ENCODE data around the gene ZNF747. TPM values are rescaled to one million over a fixed set of nuclear protein-coding genes. Genes with fewer than 3 reads are reported as not detected.

ZNF747 gene
- polyA plus RNA-seq = 10 to 100 TPM in 1 of 3 donors, 1 to 10 TPM in 2; 7.4 to 10.2 (median 8.3) TPM

DNA sequence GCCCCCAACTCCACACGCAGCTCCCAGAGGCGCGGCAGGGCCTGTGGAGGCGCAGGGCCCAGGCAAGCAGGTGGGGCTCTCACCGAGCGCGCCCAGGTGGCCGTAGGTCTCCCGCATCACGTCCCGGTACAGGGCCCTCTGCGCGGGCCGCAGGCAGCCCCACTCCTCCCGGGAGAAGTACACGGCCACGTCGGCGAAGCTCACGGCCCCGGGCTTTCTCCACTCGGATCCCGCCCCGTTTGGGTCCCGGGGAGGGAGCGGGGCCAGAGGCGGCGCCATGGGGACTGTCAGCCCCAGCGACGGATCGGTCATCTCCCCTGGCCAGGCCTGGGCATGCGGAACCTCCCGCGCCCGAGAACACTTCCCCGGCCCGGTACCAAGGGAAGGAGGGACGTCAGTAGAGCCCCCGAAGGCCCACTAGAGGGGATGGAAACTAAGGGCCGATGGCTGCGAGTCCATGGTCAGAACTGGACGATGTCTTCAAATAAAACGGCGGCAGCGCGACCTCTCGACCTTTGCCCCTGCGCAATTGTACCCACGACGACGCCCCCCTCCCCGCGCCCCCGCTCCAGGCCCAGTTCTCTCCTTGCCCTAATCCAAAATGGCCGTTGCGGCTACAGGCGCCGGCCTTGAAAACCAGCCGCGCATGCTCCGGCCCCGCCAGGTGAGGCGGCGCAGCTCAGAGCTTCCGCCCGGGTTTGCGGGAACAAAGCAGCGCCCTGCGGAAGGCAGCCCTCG lies at the start of gene ZNF747:
ZNF747 (minus strand) TSS at position 491 of the 738 bp plus-strand sequence; CDS start at position 312, 179 bp downstream.
- Mint-ChIP-seq H3K4me3 (peak within 1 kb of the TSS; percentile 91 to 98 (median 92)), H3K27ac (peak within 1 kb of the TSS; percentile 91 to 99 (median 97)), H3K36me3 (peaks cover 0 to 5% (median 4%) of the 10 kb centered on the region in 3 donors), H3K27me3 (ENCODE audit: low read depth in 3 of 3) (peaks cover 3 to 7% (median 4%) of the 10 kb centered on the region in 3 donors), H3K9me3 (no peaks in the 10 kb centered on the region), H3K4me1 (peaks cover 27 to 36% of the 10 kb centered on the region in 2 donors)
- peak; percentile 89 to 91 (median 90) for DNase-seq

DNA sequence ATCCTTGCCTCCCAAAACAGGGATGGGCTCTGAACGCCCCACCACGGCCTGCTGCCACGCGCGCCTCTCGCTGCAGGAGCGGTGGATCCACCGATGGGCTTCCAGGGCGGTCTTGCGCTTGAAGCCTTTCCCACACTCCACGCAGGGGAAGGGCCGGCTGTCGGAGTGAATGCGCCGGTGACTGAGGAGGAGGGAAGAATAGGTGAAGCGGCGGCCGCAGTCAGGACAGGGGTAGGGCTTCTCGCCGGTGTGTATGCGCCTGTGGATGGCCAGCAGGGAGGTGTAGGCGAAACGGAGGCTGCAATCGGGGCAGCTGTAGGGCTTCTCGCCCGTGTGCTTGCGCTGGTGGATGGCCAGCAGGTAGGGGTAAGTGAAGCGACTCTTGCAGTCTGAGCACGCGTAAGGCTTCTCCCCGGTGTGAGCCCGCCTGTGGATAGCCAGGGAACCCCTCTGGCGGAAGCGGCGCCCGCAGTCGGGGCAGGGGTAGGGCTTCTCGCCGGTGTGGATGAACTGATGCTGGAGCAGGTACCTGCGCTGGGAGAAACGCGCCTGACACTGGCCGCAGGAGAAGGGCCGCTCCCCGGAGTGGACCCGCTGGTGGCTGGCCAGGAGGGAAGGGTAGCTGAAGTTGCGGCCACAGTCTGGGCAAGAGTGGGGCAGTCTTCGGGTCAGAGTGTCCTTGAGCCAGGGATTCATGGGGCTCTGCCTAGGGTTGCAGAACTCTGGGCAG lies 48.1 kb upstream of the ZNF747 start:
- H3K4me1 Mint-ChIP-seq = peaks cover 19 to 24% of the 10 kb centered on the region in 2 donors

DNA sequence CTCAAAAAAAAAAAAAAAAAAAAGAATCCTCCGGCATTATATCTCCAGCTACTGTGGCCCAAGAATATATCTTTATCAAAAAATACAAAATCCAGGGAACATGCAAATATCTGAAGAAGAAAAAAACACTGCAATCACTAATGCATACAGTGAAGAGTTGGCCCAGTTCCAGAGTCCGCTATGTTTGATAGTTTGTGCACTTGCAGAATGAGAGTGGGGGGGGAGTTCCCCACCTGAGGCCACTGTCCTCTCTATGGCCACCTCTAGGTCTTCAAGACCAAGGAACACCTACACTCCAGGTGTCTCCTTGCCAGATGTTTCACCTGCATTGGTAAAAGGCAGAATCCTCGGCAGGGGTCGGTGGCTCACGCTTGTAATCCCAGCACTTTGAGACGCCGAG lies 46.8 kb upstream of the ZNF747 start:
- no peak overlapping the region for H3K27ac Mint-ChIP-seq
- peaks cover 0 to 4% (median 4%) of the 10 kb centered on the region in 3 donors for H3K27me3 Mint-ChIP-seq (ENCODE audit: low read depth in 3 of 3)
- H3K4me1 Mint-ChIP-seq = peaks cover 16 to 21% of the 10 kb centered on the region in 2 donors
- peaks cover 3 to 4% (median 3%) of the 10 kb centered on the region in 3 donors for H3K36me3 Mint-ChIP-seq
- H3K9me3 Mint-ChIP-seq = no peaks in the 10 kb centered on the region
- no peak for DNase-seq
- no peak overlapping the region for H3K4me3 Mint-ChIP-seq

More for the DNA sequence above, 48.1 kb upstream of the ZNF747 start:
- no peak for DNase-seq
- no peak overlapping the region for H3K27ac Mint-ChIP-seq
- peaks cover 3 to 4% (median 3%) of the 10 kb centered on the region in 3 donors for H3K36me3 Mint-ChIP-seq
- no peaks in the 10 kb centered on the region for H3K9me3 Mint-ChIP-seq
- peaks cover 0 to 4% (median 4%) of the 10 kb centered on the region in 3 donors for H3K27me3 Mint-ChIP-seq (ENCODE audit: low read depth in 3 of 3)
- H3K4me3 Mint-ChIP-seq = no peak overlapping the region

DNA sequence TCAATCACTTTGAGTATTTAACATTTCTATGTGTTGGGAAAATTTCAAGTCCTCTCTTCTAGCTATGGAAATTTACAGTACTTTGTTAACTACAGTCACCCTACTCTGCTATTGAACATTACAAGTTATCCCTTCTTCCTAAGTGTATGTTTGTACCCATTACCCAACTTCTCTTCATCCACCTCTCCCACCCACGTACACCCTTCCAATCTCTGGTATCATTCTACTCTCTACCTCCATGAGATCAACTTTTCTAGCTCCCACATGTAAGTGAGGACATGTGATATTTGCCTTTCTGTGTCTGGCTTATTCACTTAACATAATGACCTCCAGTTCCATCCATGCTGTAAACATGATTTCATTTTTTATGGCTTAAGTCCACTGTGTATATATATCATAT lies 40.0 kb upstream of the ZNF747 start:
- DNase-seq = no peak
- peaks cover 0 to 3% (median 0%) of the 10 kb centered on the region in 3 donors for H3K36me3 Mint-ChIP-seq
- peaks cover 0 to 7% (median 0%) of the 10 kb centered on the region in 3 donors for H3K27me3 Mint-ChIP-seq (ENCODE audit: low read depth in 3 of 3)
- H3K27ac Mint-ChIP-seq = no peak overlapping the region
- H3K4me3 Mint-ChIP-seq = peak overlapping the region in 1 of 5 donors; percentile 24
- no peaks in the 10 kb centered on the region for H3K9me3 Mint-ChIP-seq
- peaks cover 21 to 28% of the 10 kb centered on the region in 2 donors for H3K4me1 Mint-ChIP-seq

DNA sequence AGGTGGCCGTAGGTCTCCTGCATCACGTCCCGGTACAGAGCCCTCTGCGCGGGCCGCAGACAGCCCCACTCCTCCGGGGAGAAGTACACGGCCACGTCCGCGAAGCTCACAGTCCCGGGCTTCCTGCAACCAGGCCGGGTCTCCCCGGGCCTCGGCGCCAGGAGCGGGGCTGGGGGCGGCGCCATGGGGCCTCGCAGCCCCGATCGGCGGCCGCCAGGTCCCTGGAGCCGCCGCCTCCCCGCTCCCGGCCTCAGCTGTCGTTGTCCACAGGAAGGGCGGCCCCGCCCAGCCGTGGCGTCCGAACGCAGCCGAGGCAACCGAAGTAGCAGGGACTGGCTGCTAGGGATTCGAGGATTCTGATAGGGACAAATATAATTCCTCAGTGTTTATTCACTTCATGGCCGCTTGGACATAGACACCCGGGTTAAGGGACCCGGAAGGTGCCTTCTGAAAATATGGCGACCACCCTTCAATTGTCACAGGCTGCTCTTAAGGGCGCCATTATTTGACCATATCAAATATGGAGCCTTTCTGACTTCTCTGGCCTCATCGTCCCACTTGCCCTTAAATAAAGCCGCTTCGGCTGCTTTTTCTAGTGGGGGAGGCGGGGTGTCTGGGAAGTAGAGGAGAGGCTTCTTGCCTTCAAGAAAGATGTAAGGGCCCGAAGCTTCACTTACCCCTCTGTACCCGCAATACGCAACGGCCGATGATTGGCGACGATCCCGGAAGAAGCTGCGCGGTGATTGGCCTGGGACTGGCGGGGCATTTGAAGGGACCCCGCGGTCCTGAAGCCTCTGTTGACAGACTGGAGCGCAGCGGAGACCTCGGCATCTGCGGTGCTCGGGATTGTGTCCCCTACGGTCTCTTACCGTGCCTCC lies 37.0 kb upstream of the ZNF747 start, which contains the start of gene ZNF688:
ZNF688 (minus strand) TSS at position 270 of the 878 bp plus-strand sequence; CDS start at position 185, 85 bp downstream.
- Mint-ChIP-seq H3K4me1 (peaks cover 29 to 35% of the 10 kb centered on the region in 2 donors), H3K27ac (peak within 1 kb of the TSS; percentile 93 to 98 (median 96)), H3K27me3 (ENCODE audit: low read depth in 3 of 3) (peaks cover 0 to 15% (median 0%) of the 10 kb centered on the region in 3 donors), H3K36me3 (no peaks in the 10 kb centered on the region), H3K4me3 (peak within 1 kb of the TSS; percentile 90 to 92 (median 91)), H3K9me3 (no peaks in the 10 kb centered on the region)
- peak; percentile 95 to 97 (median 95) for DNase-seq

DNA sequence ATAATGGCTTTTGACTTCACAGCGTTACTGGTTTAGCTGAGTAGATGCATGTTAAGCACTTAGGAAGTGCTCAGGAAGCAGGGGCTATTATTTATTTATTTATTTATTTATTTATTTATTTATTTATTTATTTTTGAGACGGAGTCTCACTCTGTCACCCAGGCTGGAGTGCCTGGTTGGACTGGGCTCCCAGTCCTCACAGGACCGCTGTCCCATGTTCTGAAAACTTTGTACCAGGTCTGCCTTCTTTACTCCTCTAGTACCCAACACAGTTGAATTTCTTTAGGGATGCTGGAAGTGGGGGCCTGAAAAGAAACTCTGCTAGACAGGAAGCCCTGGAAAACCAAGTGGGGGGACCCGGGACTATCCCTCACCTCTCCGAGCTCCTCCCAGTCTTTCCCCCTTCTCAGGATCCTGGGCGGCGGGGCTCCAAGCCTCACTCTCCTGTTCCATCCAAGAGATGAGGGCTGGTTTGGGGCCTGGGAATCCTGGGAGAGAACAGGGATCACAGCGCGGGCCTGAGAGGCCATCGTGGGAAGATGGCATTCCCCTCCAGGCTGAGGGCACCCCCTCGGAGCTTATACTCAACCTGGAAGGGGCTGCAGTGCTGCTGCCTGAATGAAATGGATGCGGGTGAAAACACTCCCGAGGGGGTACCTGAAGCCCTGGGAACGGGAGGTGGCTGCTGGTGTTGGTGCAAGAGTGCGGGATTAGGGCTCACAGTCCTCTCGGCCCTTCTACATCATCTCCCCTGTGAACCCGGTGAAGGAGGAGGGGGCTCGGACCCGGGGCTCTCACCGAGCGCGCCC lies 36.2 kb upstream of the ZNF747 start:
- Mint-ChIP-seq H3K27ac (peak overlapping the region; percentile 87 to 98 (median 90)), H3K4me3 (peak overlapping the region; percentile 78 to 92 (median 90)), H3K27me3 (ENCODE audit: low read depth in 3 of 3) (peaks cover 0 to 20% (median 1%) of the 10 kb centered on the region in 3 donors), H3K36me3 (no peaks in the 10 kb centered on the region), H3K9me3 (no peaks in the 10 kb centered on the region), H3K4me1 (peaks cover 29 to 35% of the 10 kb centered on the region in 2 donors)
- DNase-seq = no peak

DNA sequence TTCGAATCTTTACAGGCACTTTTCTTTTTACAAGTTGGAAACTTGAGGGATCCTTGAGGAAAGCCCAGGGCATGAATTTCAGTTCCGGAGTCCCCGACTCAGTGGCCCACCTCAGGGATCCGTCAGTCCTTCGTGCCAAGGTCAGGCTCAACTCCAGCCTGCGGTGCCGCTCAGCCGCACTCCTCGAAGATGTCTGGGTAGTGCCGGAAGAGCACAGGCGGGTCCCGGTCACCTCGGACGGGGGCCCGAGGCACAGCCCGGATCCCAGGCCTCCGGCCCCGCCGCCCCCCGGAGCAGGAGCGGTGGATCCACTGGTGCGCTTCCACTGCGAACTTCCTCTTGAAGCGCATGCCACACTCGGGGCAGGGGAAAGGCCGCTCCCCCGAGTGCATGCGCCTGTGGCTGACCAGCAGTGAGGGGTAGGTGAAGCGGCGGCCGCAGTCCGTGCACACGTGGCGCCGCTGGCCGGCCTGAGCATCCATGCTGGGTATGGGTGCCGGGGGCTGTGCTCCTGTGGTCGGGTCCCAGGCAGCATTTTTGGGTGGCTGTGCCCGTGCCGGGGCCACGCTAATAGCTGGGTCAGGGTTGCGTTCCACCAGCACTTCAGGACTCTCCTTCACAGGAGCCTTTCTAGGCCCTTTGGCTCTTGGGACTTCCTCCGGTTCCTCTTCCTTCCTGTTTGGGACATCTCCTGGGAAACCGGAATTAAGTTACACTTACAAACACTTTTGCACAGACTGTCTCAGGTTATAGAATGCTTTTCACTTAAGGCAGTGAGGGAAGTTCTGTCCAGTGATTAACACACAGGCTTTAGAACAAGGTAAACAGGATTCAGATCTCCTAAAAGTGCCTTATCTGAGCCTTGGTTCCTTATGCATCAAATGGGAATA lies 35.3 kb upstream of the ZNF747 start:
- peak overlapping the region in 4 of 6 donors; percentile 43 to 98 (median 78) for H3K27ac Mint-ChIP-seq
- DNase-seq = no peak
- H3K9me3 Mint-ChIP-seq = no peaks in the 10 kb centered on the region
- H3K4me3 Mint-ChIP-seq = peak overlapping the region in 3 of 5 donors; percentile 17 to 92 (median 78)
- no peaks in the 10 kb centered on the region for H3K36me3 Mint-ChIP-seq
- H3K4me1 Mint-ChIP-seq = peaks cover 29 to 35% of the 10 kb centered on the region in 2 donors
- peaks cover 0 to 20% (median 2%) of the 10 kb centered on the region in 3 donors for H3K27me3 Mint-ChIP-seq (ENCODE audit: low read depth in 3 of 3)

DNA sequence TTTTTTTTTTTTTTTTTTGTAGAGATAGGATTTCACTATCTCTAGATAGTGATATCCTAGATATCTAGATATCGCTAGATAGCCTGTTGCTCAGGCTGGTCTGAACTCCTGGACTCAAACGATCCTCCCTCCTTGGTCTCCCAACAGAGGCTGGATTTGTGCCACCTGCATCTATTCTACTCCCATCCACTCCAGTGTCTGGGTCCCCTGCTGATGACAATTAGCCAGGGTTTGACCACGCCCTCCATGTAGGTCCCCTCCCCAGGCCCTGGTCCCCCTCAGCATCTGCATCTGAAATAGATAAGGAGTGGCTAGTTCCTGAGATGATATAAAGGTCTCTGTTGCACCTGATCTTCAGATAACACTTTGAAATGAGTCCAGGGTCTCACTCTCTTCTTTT lies 34.6 kb upstream of the ZNF747 start:
- no peak for DNase-seq
- peak overlapping the region in 1 of 5 donors; percentile 13 for H3K4me3 Mint-ChIP-seq
- H3K27me3 Mint-ChIP-seq (ENCODE audit: low read depth in 3 of 3) = peaks cover 0 to 18% (median 2%) of the 10 kb centered on the region in 3 donors
- peaks cover 29 to 35% of the 10 kb centered on the region in 2 donors for H3K4me1 Mint-ChIP-seq
- peak overlapping the region in 4 of 6 donors; percentile 64 to 79 (median 68) for H3K27ac Mint-ChIP-seq
- H3K9me3 Mint-ChIP-seq = no peaks in the 10 kb centered on the region
- H3K36me3 Mint-ChIP-seq = no peaks in the 10 kb centered on the region

DNA sequence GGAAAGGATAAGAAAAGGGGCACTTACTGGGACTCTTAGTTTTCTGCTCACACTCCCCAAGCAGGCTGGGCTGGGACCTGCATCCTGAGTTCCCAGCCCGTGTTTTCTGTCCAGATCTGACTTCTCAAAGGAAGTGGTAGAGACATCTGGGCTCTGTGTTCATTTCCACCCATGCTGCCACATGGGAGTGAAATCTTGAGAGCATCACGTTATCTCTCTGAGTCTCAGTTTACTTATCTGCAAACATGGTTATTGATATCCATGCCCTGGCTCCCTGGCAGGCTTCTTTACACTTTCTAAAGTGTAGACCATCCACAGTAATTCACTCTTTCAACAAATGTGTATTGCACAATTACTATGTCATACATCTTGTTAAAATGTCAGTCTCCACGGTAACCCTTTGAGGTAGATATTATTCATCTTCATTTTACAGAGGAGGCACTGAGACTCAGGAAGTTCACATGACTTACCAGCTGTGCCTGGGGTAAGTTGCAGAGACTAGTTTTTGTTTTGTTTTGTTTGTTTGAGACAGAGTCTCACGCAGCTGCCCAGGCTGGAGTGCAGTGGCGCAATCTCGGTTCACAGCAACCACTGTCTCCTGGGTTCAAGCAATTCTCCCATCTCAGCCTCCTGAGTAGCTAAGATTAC lies 33.5 kb upstream of the ZNF747 start:
- no peaks in the 10 kb centered on the region for H3K9me3 Mint-ChIP-seq
- peak overlapping the region; percentile 51 to 73 (median 73) for H3K4me3 Mint-ChIP-seq
- peaks cover 0 to 21% (median 2%) of the 10 kb centered on the region in 3 donors for H3K27me3 Mint-ChIP-seq (ENCODE audit: low read depth in 3 of 3)
- H3K27ac Mint-ChIP-seq = peak overlapping the region; percentile 85 to 95 (median 92)
- no peaks in the 10 kb centered on the region for H3K36me3 Mint-ChIP-seq
- peak; percentile 44 to 61 (median 51) for DNase-seq
- peaks cover 25 to 31% of the 10 kb centered on the region in 2 donors for H3K4me1 Mint-ChIP-seq

DNA sequence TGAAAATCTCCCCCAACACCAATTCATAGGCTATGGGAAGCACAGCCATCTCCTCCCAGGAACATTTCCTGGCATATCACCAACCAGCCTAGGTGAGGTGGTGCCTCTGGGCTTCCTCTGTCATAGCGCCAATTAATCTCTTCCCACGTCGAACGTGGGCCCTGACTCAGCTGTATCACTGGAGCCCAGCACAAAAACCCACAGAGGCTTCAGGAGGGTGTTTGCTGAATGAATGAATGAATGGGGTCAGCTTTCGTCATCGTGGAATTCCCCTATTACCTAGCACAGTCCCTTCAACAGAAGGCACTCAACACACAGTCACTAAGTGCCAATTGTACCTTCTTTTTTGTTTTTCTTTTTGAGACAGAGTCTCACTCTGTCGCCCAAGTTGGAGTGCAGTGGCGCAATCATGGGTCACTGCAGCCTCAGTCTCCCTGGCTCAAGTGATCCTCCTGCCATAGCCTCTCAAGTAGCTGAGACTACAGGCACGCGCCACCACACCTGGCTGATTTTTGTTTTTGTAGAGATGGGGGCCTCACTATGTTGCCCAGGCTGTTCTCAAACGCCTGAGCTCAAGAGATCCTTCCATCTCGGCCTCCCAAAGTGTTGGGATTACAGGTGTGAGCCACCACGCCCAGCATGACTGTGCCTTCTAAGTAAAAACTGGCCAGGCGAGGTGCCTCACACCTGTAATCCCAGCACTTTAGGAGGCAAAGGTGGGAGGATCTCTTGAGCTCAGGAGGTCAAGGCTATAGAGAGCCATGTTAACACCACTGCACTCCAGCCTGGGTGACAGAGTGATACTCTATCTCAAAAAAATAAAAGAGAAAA lies 32.7 kb upstream of the ZNF747 start:
- Mint-ChIP-seq H3K36me3 (no peaks in the 10 kb centered on the region), H3K4me3 (peak overlapping the region in 3 of 5 donors; percentile 73), H3K27me3 (ENCODE audit: low read depth in 3 of 3) (peaks cover 2 to 21% (median 2%) of the 10 kb centered on the region in 3 donors), H3K4me1 (peaks cover 23 to 27% of the 10 kb centered on the region in 2 donors), H3K9me3 (no peaks in the 10 kb centered on the region), H3K27ac (peak overlapping the region; percentile 85 to 95 (median 92))
- no peak for DNase-seq

Measured in immature natural killer cell (primary cell).